Activated naive CD8-positive, alpha-beta T cell treated with anti-CD3 and anti-CD28 coated beads, Interleukin-2, amount 10 ng/mL, durations not matched to agents 7 days and 5 days (primary cell): ENCODE measurements around the gene TM7SF3. TPM values are rescaled to one million over a fixed set of nuclear protein-coding genes. Genes with fewer than 3 reads are reported as not detected.

Experiments
- ATAC-seq: fragments of 150-1000 bp; cut with Tn5 transposase; one replicate; pipeline ENCODE4 v1.10.0; 2021; ENCODE audit warnings: low read depth, moderate library complexity
- POLR2A ChIA-PET: fragments of 350-600 bp; sonication (Branson Sonifier 250); formaldehyde crosslinking; loops from one replicate; lab custom pipeline; 2021; ENCODE audit warnings: antibody characterized with exemption; lab: Charles Lee
- DNase-seq: peaks from one replicate; pipeline ENCODE4 v3.0.0; 2021
- H3K27ac Mint-ChIP-seq: one replicate; pipeline ENCODE4 v1.8.0; 2022; ENCODE audit warnings: mild to moderate bottlenecking, mixed read lengths
- H3K27me3 Mint-ChIP-seq: one replicate; pipeline ENCODE4 v1.8.0; 2022; ENCODE audit warnings: mild to moderate bottlenecking, moderate library complexity, mixed read lengths
- H3K36me3 Mint-ChIP-seq: one replicate; pipeline ENCODE4 v1.8.0; 2021; ENCODE audit warnings: mild to moderate bottlenecking, mixed read lengths
- H3K4me1 Mint-ChIP-seq: one replicate; pipeline ENCODE4 v1.8.0; 2021; ENCODE audit warnings: mixed read lengths
- H3K4me3 Mint-ChIP-seq: one replicate; pipeline ENCODE4 v1.8.0; 2022; ENCODE audit warnings: mild to moderate bottlenecking, moderate library complexity, mixed read lengths
- H3K9me3 Mint-ChIP-seq: one replicate; pipeline ENCODE4 v1.8.0; 2021; ENCODE audit warnings: mixed read lengths
- total RNA-seq, 2 experiments: library from RNA; stranded (reverse); gene quantifications; one replicate each; pipeline ENCODE4 v1.2.3, GENCODE V29; 2021

Gene TM7SF3
- total RNA-seq, 2 experiments from 2014 or later, result 40.1 to 42.6 TPM

DNA sequence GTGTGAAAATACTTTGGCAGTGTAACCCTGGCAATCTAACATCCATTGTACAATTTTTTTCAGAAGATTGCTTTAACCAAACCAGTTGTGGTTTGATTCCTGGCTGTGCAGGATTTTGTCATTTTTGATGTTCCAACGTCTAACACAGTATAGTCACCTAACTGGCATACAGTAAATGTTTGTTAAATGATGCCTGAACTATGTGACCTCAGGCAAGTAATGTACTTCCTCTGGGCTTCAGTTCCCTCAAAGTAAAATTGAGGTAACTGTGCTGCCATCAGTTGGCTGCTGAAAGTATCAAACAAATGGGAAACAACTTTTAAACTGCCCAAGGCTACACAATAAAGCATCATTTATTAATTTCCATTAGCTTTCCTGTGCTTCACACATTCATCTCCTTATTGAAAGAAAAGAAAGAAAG is 4.3 kb downstream of the TM7SF3 start:
- Mint-ChIP-seq H3K36me3 (peaks cover 19% of the 10 kb centered on the region), H3K4me3 (peak overlapping the region; percentile 41), H3K27me3 (no peaks in the 10 kb centered on the region), H3K27ac (no peak overlapping the region), H3K9me3 (no peaks in the 10 kb centered on the region), H3K4me1 (peaks cover 44% of the 10 kb centered on the region)
- no peak for ATAC-seq
- POLR2A ChIA-PET, result interaction anchor here (1.3 to 1.5 kb wide), 3 partner anchors 12 to 178 kb away, joined by 3 to 4 read pairs (median 4); partner anchors contain the start of gene MED21
- DNase-seq, result no peak

DNA sequence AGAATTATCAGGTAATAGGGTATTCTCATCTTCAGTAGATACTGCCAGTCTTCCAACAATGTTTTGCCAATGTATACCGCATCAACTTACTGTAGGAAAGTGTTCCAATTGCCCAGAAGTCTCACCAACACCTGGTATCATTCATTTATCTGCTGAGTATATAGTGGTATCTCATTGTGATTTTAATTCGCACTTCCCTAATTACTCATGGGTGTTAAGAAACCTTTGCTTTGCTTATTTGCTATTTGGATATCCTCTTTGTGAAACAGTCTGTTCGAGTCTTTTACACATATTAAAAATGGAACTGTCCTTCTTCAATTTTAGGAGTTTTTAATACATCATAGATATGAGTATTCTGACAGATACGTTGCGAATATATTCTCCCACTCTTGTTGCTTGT is 6.1 kb downstream of the TM7SF3 start:
- Mint-ChIP-seq H3K4me3 (no peak overlapping the region), H3K27me3 (no peaks in the 10 kb centered on the region), H3K36me3 (peaks cover 19% of the 10 kb centered on the region), H3K4me1 (peaks cover 40% of the 10 kb centered on the region), H3K27ac (no peak overlapping the region), H3K9me3 (no peaks in the 10 kb centered on the region)
- POLR2A ChIA-PET, result interaction anchor here (1.5 kb wide), 1 partner anchor 176 kb away, joined by 4 read pairs; no protein-coding TSS in a partner anchor
- no peak for ATAC-seq
- DNase-seq, result no peak

DNA sequence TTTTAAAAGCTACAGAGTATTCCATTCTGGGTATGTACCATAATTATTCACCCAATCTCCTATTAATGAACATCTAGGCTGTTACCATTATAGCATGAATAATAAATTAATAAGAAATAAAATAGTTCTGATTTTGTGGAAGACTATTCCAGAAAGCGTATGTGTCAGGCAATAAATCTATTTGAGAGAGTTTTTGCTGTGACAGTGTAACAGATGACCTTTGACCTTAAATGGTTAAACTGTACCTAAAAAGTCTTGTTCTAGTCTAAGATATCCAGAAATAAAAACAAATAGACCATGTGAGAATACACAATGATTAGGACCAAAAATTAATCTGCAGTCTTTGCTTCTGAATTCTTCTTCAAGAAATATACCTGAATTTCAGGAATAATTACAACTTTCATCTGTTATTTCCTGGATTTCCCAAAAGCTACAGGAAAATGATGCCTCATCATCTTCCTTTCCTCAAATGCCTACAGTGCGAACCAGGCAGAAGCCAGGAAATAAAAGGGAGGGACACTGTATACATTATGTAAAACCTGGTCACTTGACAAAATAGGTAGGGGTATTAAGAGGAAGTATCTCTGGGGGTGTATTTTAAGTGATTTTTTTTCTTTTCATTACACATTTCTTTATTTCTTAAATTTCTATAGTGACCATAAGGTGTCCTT is 7.3 kb downstream of the TM7SF3 start:
- Mint-ChIP-seq H3K4me3 (no peak overlapping the region), H3K9me3 (no peaks in the 10 kb centered on the region), H3K4me1 (peaks cover 33% of the 10 kb centered on the region), H3K36me3 (peaks cover 23% of the 10 kb centered on the region), H3K27ac (no peak overlapping the region), H3K27me3 (no peaks in the 10 kb centered on the region)
- DNase-seq (no peak), ATAC-seq (no peak)
- POLR2A ChIA-PET, result no interaction called here

DNA sequence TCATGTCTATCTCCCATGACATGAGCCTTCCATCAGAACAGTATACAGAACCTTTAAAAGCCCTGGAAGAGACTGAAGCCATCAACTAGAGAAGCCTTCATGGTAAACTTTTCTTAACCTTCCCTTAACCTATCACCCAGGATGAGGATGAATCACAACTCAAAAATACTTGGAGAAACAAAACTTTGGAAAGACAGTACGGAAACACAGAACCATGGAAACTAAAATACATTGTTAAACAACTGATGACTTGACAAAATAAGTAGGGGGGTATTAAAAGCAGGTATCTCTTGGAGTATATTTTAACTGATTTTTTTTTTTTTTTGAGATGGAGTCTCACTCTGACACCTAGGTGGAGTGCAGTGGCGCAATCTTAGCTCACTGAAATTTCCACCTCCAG is 8.7 kb downstream of the TM7SF3 start:
- H3K27me3 Mint-ChIP-seq, result no peaks in the 10 kb centered on the region
- no peak overlapping the region for H3K27ac Mint-ChIP-seq
- POLR2A ChIA-PET, result no interaction called here
- peaks cover 18% of the 10 kb centered on the region for H3K36me3 Mint-ChIP-seq
- ATAC-seq, result no peak
- no peak overlapping the region for H3K4me3 Mint-ChIP-seq
- no peaks in the 10 kb centered on the region for H3K9me3 Mint-ChIP-seq
- no peak for DNase-seq
- peaks cover 31% of the 10 kb centered on the region for H3K4me1 Mint-ChIP-seq

DNA sequence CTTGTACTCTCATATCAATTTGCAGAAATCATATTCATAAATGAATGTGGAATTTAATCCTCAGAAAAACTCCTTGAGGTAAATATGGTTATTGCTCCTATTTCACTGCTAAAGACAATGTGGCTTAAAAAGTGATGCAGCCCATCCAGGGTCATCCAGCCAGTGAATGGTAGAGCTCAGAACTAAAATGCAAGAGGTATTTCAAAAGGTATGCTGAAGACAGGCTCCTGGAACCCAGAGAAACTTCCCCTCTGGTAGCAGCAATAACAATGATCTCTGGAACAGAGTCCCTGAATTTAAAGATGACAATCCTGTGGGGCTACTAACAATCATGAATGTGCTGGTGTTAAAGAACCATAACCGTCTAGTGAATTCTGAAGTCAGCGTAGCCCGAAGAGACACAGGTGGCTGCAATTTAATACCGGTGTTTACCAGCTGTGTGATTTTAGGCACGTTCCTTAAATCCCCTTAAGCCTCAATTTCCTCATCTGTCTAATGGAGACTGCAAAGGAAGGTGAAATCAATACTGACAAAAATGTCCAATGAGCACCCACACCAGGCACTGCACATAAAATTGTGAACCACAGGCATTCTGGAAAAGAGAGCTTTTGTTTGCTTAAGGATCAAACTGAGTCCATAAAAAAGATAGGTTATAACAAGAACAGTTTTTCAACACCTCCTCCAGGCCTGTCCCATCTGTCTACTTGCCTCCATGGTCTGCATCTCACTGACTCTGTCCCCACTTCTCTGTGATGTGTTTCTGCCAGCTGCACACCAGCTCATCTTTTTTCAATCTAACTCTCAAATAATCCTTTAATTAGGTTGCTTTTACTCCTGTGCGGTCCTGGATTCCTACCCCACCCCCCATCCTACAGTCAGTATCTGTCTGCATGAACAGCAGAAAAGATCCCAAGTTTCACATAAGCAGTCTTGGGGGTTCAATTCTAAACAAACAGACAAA is 10.5 kb downstream of the TM7SF3 start:
- POLR2A ChIA-PET, result no interaction called here

DNA sequence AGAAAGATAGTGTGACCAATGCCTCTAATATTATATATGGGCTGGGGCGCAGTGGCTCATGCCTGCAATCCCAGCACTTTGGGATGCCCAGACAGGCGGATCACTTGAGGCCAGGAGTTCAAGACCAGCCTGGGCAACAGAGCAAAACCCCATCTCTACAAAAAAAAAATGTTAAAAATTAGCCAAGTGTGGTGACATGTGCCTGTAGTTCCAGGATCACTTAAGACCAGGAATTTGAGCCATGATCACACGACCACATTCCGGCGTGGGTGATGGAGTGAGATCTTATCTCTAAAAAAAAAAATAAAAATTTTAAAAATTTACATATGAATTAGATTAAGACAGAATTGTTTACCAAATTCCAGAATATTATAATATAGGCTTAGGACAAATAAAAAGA is 12.0 kb downstream of the TM7SF3 start:
- Mint-ChIP-seq H3K27me3 (no peaks in the 10 kb centered on the region), H3K9me3 (no peaks in the 10 kb centered on the region), H3K4me3 (no peak overlapping the region), H3K36me3 (peaks cover 32% of the 10 kb centered on the region), H3K4me1 (peaks cover 28% of the 10 kb centered on the region), H3K27ac (no peak overlapping the region)
- DNase-seq, result no peak
- no peak for ATAC-seq
- POLR2A ChIA-PET, result no interaction called here

More for the DNA sequence above, 10.5 kb downstream of the TM7SF3 start:
- no peaks in the 10 kb centered on the region for H3K27me3 Mint-ChIP-seq
- ATAC-seq, result no peak
- no peak overlapping the region for H3K4me3 Mint-ChIP-seq
- H3K4me1 Mint-ChIP-seq, result peaks cover 20% of the 10 kb centered on the region
- peaks cover 24% of the 10 kb centered on the region for H3K36me3 Mint-ChIP-seq
- no peak for DNase-seq
- no peaks in the 10 kb centered on the region for H3K9me3 Mint-ChIP-seq
- H3K27ac Mint-ChIP-seq, result no peak overlapping the region

DNA sequence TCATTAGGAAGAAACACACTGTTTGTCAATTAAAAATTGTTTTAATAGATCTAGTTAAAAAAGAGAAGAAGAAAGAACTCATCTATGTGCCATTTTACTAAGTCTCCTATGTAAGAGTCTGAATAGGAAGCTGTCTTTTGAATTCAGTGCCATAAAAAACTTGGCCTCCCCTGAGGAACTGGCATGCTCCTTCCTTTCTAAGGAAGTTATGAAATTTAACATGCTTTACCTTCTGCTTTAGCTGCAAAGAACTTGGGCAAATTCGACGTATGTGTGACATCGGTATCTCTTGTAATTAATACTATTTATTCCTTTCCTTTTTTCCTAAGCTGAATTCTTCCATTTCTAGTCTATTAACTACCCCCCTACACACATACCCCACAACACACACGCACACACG is 12.5 kb downstream of the TM7SF3 start:
- ATAC-seq, result no peak
- peaks cover 28% of the 10 kb centered on the region for H3K4me1 Mint-ChIP-seq
- H3K27me3 Mint-ChIP-seq, result no peaks in the 10 kb centered on the region
- H3K27ac Mint-ChIP-seq, result no peak overlapping the region
- H3K36me3 Mint-ChIP-seq, result peaks cover 32% of the 10 kb centered on the region
- H3K4me3 Mint-ChIP-seq, result no peak overlapping the region
- H3K9me3 Mint-ChIP-seq, result no peaks in the 10 kb centered on the region
- POLR2A ChIA-PET, result no interaction called here
- DNase-seq, result no peak

DNA sequence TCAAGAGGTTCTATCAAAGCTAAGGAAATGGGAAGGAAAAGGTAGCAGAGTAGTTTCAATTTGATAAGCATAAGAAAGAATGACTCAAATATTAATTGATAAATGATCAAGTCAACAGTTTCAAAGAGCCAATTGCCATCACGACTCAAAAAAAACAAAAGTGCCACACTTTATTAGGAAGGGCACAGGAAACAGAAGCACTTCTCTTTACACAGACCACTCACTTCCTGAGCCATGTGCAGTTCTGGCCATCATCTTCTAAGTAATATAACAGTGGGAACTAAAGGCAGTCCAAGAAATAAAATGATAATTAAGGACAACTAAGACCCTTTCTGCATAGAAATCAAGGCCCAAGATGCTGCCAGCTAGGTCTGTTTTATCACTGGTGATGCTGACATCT is 13.2 kb downstream of the TM7SF3 start:
- H3K27me3 Mint-ChIP-seq, result no peaks in the 10 kb centered on the region
- peaks cover 28% of the 10 kb centered on the region for H3K4me1 Mint-ChIP-seq
- no peaks in the 10 kb centered on the region for H3K9me3 Mint-ChIP-seq
- ATAC-seq (peak; percentile 47), DNase-seq (no peak)
- peaks cover 32% of the 10 kb centered on the region for H3K36me3 Mint-ChIP-seq
- POLR2A ChIA-PET, result no interaction called here
- peak overlapping the region; percentile 55 for H3K27ac Mint-ChIP-seq
- no peak overlapping the region for H3K4me3 Mint-ChIP-seq

DNA sequence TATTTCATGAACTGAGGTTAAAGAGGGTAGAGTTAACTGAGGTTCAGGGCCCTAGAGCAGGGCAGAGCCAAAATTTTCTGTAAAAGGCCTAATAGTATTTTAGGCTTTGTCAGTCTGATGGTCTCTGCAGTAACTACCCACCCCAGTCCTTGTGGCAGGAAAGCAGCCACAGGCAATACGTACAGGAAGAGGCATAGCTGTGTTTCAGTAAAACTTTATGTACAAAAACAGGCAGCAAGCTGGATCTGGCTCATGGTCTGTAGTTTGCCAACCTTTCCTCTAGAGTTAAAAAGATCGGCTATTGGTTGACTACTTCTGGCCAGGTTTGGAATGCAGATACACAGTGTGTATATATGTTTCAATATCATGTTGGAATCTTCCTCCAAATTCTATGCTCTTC is 17.2 kb downstream of the TM7SF3 start:
- no peak overlapping the region for H3K4me3 Mint-ChIP-seq
- H3K27me3 Mint-ChIP-seq, result no peaks in the 10 kb centered on the region
- no peak overlapping the region for H3K27ac Mint-ChIP-seq
- peaks cover 34% of the 10 kb centered on the region for H3K36me3 Mint-ChIP-seq
- POLR2A ChIA-PET, result interaction anchor here (0.6 kb wide), 1 partner anchor 132 kb away, joined by 3 read pairs; no protein-coding TSS in a partner anchor
- DNase-seq (no peak), ATAC-seq (no peak)
- H3K9me3 Mint-ChIP-seq, result no peaks in the 10 kb centered on the region
- H3K4me1 Mint-ChIP-seq, result peaks cover 22% of the 10 kb centered on the region

DNA sequence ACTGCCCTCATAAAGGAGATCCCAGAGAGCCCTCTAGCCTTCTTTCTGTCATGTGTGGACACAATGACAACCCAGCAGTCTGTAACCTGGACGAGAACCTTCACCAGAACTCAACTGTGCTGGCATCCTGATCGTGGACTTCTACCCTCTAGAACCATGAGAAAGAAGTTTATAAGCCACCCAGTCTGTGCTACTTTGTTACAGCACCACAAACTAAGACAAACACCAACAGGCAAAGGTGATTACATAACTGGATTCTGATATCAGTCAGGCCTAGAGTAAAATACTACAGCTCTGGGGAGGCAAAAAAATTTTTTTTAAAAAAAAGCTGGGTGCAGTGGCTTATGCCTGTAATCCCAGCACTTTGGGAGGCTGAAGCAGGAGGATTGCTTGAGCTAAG is 18.5 kb downstream of the TM7SF3 start:
- no peak overlapping the region for H3K27ac Mint-ChIP-seq
- H3K36me3 Mint-ChIP-seq, result peaks cover 32% of the 10 kb centered on the region
- POLR2A ChIA-PET, result no interaction called here

DNA sequence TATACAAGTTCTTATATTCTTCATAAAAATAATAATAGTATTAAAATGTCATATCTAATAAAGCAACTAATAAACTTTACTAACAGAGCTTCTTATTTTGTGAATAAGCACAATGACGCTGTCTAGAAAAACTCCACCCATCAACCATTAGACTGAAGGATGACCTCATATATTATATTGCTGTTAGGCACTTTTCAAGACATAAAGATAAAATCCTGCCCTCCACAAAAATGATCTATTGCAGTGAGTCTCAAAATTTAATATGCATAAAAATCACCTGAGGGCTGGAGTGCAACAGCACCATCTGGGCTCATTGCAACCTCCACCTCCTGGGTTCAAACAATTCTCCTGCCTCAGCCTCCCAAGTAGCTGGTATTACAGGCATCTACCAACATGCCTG is 20.1 kb downstream of the TM7SF3 start:
- Mint-ChIP-seq H3K27me3 (no peaks in the 10 kb centered on the region), H3K36me3 (peaks cover 28% of the 10 kb centered on the region), H3K4me1 (peaks cover 11% of the 10 kb centered on the region), H3K9me3 (no peaks in the 10 kb centered on the region), H3K27ac (no peak overlapping the region), H3K4me3 (no peak overlapping the region)
- ATAC-seq, result no peak
- POLR2A ChIA-PET, result no interaction called here
- no peak for DNase-seq

More for the DNA sequence above, 18.5 kb downstream of the TM7SF3 start:
- DNase-seq, result no peak
- no peak overlapping the region for H3K4me3 Mint-ChIP-seq
- no peaks in the 10 kb centered on the region for H3K27me3 Mint-ChIP-seq
- no peak for ATAC-seq
- no peaks in the 10 kb centered on the region for H3K9me3 Mint-ChIP-seq
- H3K4me1 Mint-ChIP-seq, result peaks cover 13% of the 10 kb centered on the region

DNA sequence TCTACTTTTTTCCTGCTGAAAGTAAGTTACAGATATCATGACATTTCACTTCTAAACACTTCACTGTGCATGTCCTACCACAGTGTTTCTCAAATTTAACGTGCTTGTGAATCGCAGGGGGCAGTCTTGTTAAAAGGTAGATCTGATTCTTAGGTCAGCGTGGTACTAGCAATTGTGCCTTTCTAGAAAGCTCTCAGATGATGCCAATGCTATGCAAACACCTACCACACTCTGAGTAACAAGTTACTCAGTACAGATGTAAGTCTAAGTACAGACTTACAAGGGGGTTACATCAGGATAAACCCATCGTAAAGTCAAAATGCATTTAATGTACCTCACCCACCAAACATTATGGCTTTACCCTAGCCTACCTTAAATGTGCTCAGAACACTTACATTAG is 22.4 kb downstream of the TM7SF3 start:
- Mint-ChIP-seq H3K27me3 (no peaks in the 10 kb centered on the region), H3K36me3 (peaks cover 29% of the 10 kb centered on the region), H3K9me3 (no peaks in the 10 kb centered on the region), H3K4me3 (no peak overlapping the region), H3K27ac (no peak overlapping the region), H3K4me1 (no peaks in the 10 kb centered on the region)
- POLR2A ChIA-PET, result no interaction called here
- ATAC-seq (no peak), DNase-seq (no peak)

DNA sequence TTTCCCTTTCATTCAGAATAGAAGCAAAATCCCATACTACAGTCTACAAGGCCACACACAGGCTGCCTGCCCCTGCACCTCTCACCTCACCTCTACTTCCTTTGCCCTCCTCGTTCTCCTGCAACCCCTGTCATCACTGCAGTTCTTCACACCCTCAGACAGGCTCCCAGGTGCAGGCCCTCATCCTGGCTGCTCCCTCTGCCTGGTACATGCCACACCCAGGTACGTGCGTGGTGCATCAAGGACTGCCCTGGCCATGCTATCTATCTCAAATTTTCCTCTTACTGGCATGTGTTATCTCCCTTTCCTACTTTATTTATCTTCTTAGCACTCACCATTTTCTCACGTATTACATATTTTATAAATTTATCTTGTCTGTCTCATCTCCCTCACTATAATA is 24.3 kb downstream of the TM7SF3 start:
- Mint-ChIP-seq H3K9me3 (no peaks in the 10 kb centered on the region), H3K4me3 (no peak overlapping the region), H3K27me3 (no peaks in the 10 kb centered on the region), H3K36me3 (peaks cover 41% of the 10 kb centered on the region), H3K27ac (no peak overlapping the region), H3K4me1 (peaks cover under 1% of the 10 kb centered on the region)
- POLR2A ChIA-PET, result no interaction called here
- ATAC-seq, result no peak
- DNase-seq, result no peak
